SH-SY5Y (cell line): ENCODE measurements around the gene CLECL1.

Source experiments
- GATA2 ChIP-seq: IDR thresholded peaks from 2 replicates; pipeline ENCODE4 v1.6.1; 2011; ENCODE audit warnings: mild to moderate bottlenecking, low read depth, low read length
- GATA3 ChIP-seq: IDR thresholded peaks from 2 replicates; pipeline ENCODE4 v1.6.1; 2011; ENCODE audit warnings: low read depth, mild to moderate bottlenecking, low read length, moderate library complexity

DNA sequence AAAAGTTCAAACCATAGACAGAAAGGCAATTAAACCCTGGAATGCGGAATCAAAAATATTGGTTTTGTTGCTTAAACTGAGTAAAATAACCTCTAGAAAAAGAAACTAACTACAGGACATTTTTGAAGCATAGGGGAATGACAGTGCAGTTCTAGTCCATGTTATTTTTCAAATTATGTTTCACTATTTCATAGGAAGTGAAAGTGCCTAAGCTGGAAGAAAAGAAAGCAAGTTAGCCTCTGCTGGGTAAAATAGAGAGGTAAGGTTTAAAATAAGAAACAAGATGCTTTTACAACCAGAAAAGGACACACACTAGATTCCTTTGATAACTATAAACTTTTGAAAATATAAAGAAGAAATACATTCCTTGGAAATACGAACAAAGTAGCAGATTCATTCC, 1.1 kb downstream of the CLECL1 start:
- no peak for TF ChIP-seq GATA2
- TF ChIP-seq GATA3, result no peak
